Heart right ventricle (tissue), 16 donors: Measurements from ENCODE around the gene C5. TPM values are rescaled to one million over a fixed set of nuclear protein-coding genes. Genes with fewer than 3 reads are reported as not detected.

Source experiments
- ATAC-seq, 8 donors: fragments of 200-7000 bp; cut with Tn5 transposase; one replicate each; pipeline ENCODE4 v1.9.1; 2020; ENCODE audit warnings: mild to moderate bottlenecking in 8 of 8, moderate library complexity in 8 of 8, moderate number of reproducible peaks in 1 of 8
- DNase-seq, 2 donors: peaks; one replicate each; pipeline ENCODE4 v3.0.0-alpha.2; 2020
- H3K27ac ChIP-seq, 10 donors: fragments of 200-600 bp; sonication (generic) in 2 of 10; one replicate each; pipeline versions ENCODE4 v1.5.0 to v1.8.0; 2020 to 2022; ENCODE audit warnings: mild to moderate bottlenecking in 3 of 10
- H3K27me3 ChIP-seq, 7 donors: fragments of 200-600 bp; one replicate each; pipeline ENCODE4 v1.8.0; 2021 to 2022; ENCODE audit warnings: mild to moderate bottlenecking in 2 of 7
- H3K36me3 ChIP-seq, 9 donors: fragments of 200-600 bp; sonication (generic) in 1 of 9; one replicate each; pipeline versions ENCODE4 v1.5.0 to v1.8.0; 2020 to 2022; ENCODE audit warnings: mild to moderate bottlenecking in 2 of 9
- H3K4me1 ChIP-seq, 9 donors: fragments of 200-600 bp; sonication (generic) in 1 of 9; one replicate each; pipeline versions ENCODE4 v1.5.0 to v1.8.0; 2020 to 2022; ENCODE audit warnings: mild to moderate bottlenecking in 4 of 9
- H3K4me3 ChIP-seq, 10 donors: fragments of 200-600 bp; sonication (generic) in 2 of 10; one replicate each; pipeline versions ENCODE4 v1.5.0 to v1.8.0; 2020 to 2022; ENCODE audit warnings: mild to moderate bottlenecking in 7 of 10, moderate library complexity in 2 of 10
- H3K9me3 ChIP-seq, 11 donors: fragments of 200-600 bp in 10 of 11; sonication (generic) in 2 of 11; one replicate each; pipeline versions ENCODE4 v1.5.0 to v1.8.0; 2013 to 2022; ENCODE audit warnings: mild to moderate bottlenecking in 2 of 11, control low read depth in 1 of 11, moderate library complexity in 1 of 11
- CTCF ChIP-seq, 9 donors: fragments of 200-600 bp; sonication (generic) in 2 of 9; IDR thresholded peaks; one replicate each; pipeline versions ENCODE4 v1.5.0 to v1.8.0; 2021 to 2022; ENCODE audit warnings: antibody characterized with exemption in 9 of 9, mild to moderate bottlenecking in 5 of 9, moderate library complexity in 1 of 9
- WGBS, 2 donors: extraction: QIAGEN DNeasy Blood & Tissue Kit; methylation state at CpG; one replicate each; pipeline ENCODE4 v1.1.7; 2013; ENCODE audit warnings: inconsistent platforms in 1 of 2; 5-methylcytosine and 5-hydroxymethylcytosine counted together
- intact Hi-C, 10 donors: fragments of 100-400 bp; cut with DNase I; formaldehyde crosslinking; loops; one replicate each; pipeline versions ENCODE4 v1.11.1 to v1.14.2; 2022
- polyA plus RNA-seq, 2 donors: library from polyadenylated mRNA; stranded (reverse); fragments of 200-250 nt; gene quantifications; one replicate each; pipeline ENCODE4 v1.2.3, GENCODE V29; 2013
- total RNA-seq, 10 donors: library from RNA; stranded (reverse); fragmentation: NEBNext Ultra II Directional in 3 of 10; extraction: Animal tissue kit (Norgen Biotek cat#: 25700) in 3 of 10; gene quantifications; one replicate each; pipeline versions ENCODE4 v1.2.1 to v1.2.4, GENCODE V29; 2021 to 2023
- donor health status: Arrhythmogenic right ventricular cardiomyopathy.
- donor health status: ischemic (EF 13 %, LVEDD 7.1; RV severe dilation, severe dysfunction).
- donor health status: healthy with polysubstance abuse.
- donor health status: DM: no; HTN: yes; CAD: no.
- donor health status: DM: no; HTN: no; CAD: no.
- donor health status: ischemic (EF 25% LVEDD 6.9; RV normal size, moderate dysfunction).
- donor health status: ischemic (EF 25% LVEDD 5.7; RV mildly dilated, moderate dysfunction).
- donor health status: healthy.
- donor health status: DM: yes; HTN: yes; CAD: no.
- donor health status: Ischemic cardiomyopathy.
- donor health status: ischemic (EF 35%, LVEDD 5.7; RV mildly dilated, moderate dysfunction).
- donor health status: nonischemic (EF 11% LVEDD 7.7; RV severe dilation, severe dysfunction).
- donor health status: DM: yes; HTN: yes; CAD: no.
- donor health status: PGD.
- donor health status: ischemic (EF 29% LVEDD 5.4; RV normal size, mild dysfunction).
- donor health status: nonischemic (EF 23%, LVEDD 6.1; RV moderate dilation, normal function).

C5 gene
- total and polyA plus RNA-seq, 12 donors: 0.35 to 1.5 (median 0.50) TPM

GRCh38 chr9:120950421-120951388, 99.4 kb downstream of the C5 start:
- no peaks in the 10 kb centered on the region for H3K36me3 ChIP-seq
- ATAC-seq (peak in 3 of 8 donors; percentile 30 to 52 (median 42)), DNase-seq (no peak)
- H3K27ac ChIP-seq: peak overlapping the region in 3 of 10 donors; percentile 5 to 27 (median 17)
- H3K27me3 ChIP-seq: no peaks in the 10 kb centered on the region
- no peaks in the 10 kb centered on the region for H3K9me3 ChIP-seq
- 64 to 68% methylated on average over 8 of the region's 8 CpGs for WGBS, 2 donors
- H3K4me3 ChIP-seq: no peak overlapping the region
- intact Hi-C loops: no loop called here
- peaks cover 0 to 7% (median 4%) of the 10 kb centered on the region in 9 donors for H3K4me1 ChIP-seq
- TF ChIP-seq CTCF (IDR thresholded peaks at IDR 0.05): no peak

GRCh38 chr9:120949290-120949689, 100.8 kb downstream of the C5 start:
- no peak for TF ChIP-seq CTCF (IDR thresholded peaks at IDR 0.05)
- no peaks in the 10 kb centered on the region for H3K36me3 ChIP-seq
- no peak for ATAC-seq
- no peaks in the 10 kb centered on the region for H3K27me3 ChIP-seq
- 86% methylated on average over 2 of the region's 2 CpGs for WGBS, 2 donors
- no peak for DNase-seq
- H3K4me1 ChIP-seq: peaks cover 0 to 7% (median 4%) of the 10 kb centered on the region in 9 donors
- H3K9me3 ChIP-seq: no peaks in the 10 kb centered on the region
- intact Hi-C loops: no loop called here
- no peak overlapping the region for H3K4me3 ChIP-seq
- H3K27ac ChIP-seq: no peak overlapping the region

GRCh38 chr9:120948824-120949223, 101.3 kb downstream of the C5 start:
- H3K36me3 ChIP-seq: no peaks in the 10 kb centered on the region
- no peak overlapping the region for H3K4me3 ChIP-seq
- no peaks in the 10 kb centered on the region for H3K9me3 ChIP-seq
- intact Hi-C loops: no loop called here
- no peaks in the 10 kb centered on the region for H3K27me3 ChIP-seq
- peaks cover 0 to 7% (median 4%) of the 10 kb centered on the region in 9 donors for H3K4me1 ChIP-seq
- TF ChIP-seq CTCF (IDR thresholded peaks at IDR 0.05): no peak
- ATAC-seq (no peak), DNase-seq (no peak)
- 97 to 100% methylated on average over 1 of the region's 1 CpG for WGBS, 2 donors
- H3K27ac ChIP-seq: no peak overlapping the region

- no peaks in the 10 kb centered on the region for H3K27me3 ChIP-seq
- DNase-seq: no peak
- H3K4me1 ChIP-seq: peaks cover 0 to 15% (median 9%) of the 10 kb centered on the region in 9 donors
- intact Hi-C loops: no loop called here
- no peak overlapping the region for H3K27ac ChIP-seq
- H3K4me3 ChIP-seq: no peak overlapping the region
- H3K36me3 ChIP-seq: no peaks in the 10 kb centered on the region
- no peaks in the 10 kb centered on the region for H3K9me3 ChIP-seq
- no peak for TF ChIP-seq CTCF (IDR thresholded peaks at IDR 0.05)
- no peak for ATAC-seq
- 96 to 98% methylated on average over 2 of the region's 2 CpGs for WGBS, 2 donors
Observed at GRCh38 chr9:120947222-120947621, 102.9 kb downstream of the C5 start.
